IMR-90 (cell line): ENCODE measurements around the gene ABHD16A. TPM values are rescaled to one million over a fixed set of nuclear protein-coding genes. Genes with fewer than 3 reads are reported as not detected.

Experiments used
- ATAC-seq: fragments of 200-7000 bp; cut with Tn5 transposase; 2 replicates; pipeline ENCODE4 v1.9.1; 2020; ENCODE audit warnings: low read depth, mild to moderate bottlenecking, moderate library complexity
- BruUV-seq: library from RNA; stranded (reverse); fragments of 400-500 nt; replicated peaks from 2 replicates; lab custom pipeline; 2021; lab: Mats Ljungman, UMichigan
- CTCF ChIA-PET: fragments of 300-600 bp; formaldehyde crosslinking; extraction: SDS; loops from one replicate; lab custom pipeline; 2021; ENCODE audit warnings: antibody characterized with exemption; lab: Yijun Ruan, JAX
- POLR2A ChIA-PET: fragments of 300-600 bp; sonication (Branson Sonifier 250); formaldehyde crosslinking; loops from one replicate; lab custom pipeline; 2022; ENCODE audit warnings: antibody characterized with exemption; ENCODE audit not compliant: unreplicated experiment; lab: Charles Lee
- DNase-seq: peaks from one replicate; pipeline ENCODE4 v3.0.0; 2013
- H2AFZ ChIP-seq: replicated peaks from 2 replicates; pipeline ENCODE3; 2013; ENCODE audit warnings: low read length, mild to moderate bottlenecking; ENCODE audit not compliant: poor library complexity
- H2AK5ac ChIP-seq: 2 replicates; pipeline ENCODE4 v1.6.1; 2013; ENCODE audit warnings: low read depth, low read length, inconsistent platforms
- H2AK9ac ChIP-seq: replicated peaks from 2 replicates; pipeline ENCODE3; 2013; ENCODE audit warnings: mild to moderate bottlenecking, low read depth, low read length, moderate library complexity; ENCODE audit not compliant: poor library complexity
- H2BK120ac ChIP-seq: 2 replicates; pipeline ENCODE4 v1.6.1; 2013; ENCODE audit warnings: low read depth, low read length, inconsistent platforms
- H2BK15ac ChIP-seq: 3 replicates; pipeline ENCODE4 v1.6.1; 2013; ENCODE audit warnings: low read depth, low read length, inconsistent platforms
- H2BK20ac ChIP-seq: 2 replicates; pipeline ENCODE4 v1.6.1; 2013; ENCODE audit warnings: low read depth, mild to moderate bottlenecking, inconsistent platforms, low read length, moderate library complexity
- H2BK5ac ChIP-seq: 2 replicates; pipeline ENCODE4 v1.6.1; 2013; ENCODE audit warnings: mild to moderate bottlenecking, low read depth, low read length, inconsistent platforms; ENCODE audit not compliant: poor library complexity, severe bottlenecking
- H3K14ac ChIP-seq: replicated peaks from 2 replicates; pipeline ENCODE4 v1.6.1; 2013; ENCODE audit warnings: low read depth, low read length, inconsistent platforms
- H3K18ac ChIP-seq: 2 replicates; pipeline ENCODE4 v1.6.1; 2013; ENCODE audit warnings: low read depth, low read length, control low read depth
- H3K23ac ChIP-seq: 2 replicates; pipeline ENCODE4 v1.6.1; 2013; ENCODE audit warnings: low read depth, low read length, inconsistent platforms
- H3K27ac ChIP-seq: 2 replicates; pipeline ENCODE4 v1.5.1; 2013; ENCODE audit warnings: mild to moderate bottlenecking, control low read depth, low read length; ENCODE audit not compliant: insufficient read depth
- H3K27me3 ChIP-seq: 2 replicates; pipeline ENCODE4 v1.6.1; 2013; ENCODE audit warnings: low read length; ENCODE audit not compliant: control insufficient read depth, insufficient read depth
- H3K36me3 ChIP-seq: 2 replicates; pipeline ENCODE4 v1.6.1; 2013; ENCODE audit warnings: low read length, mixed read lengths; ENCODE audit not compliant: control insufficient read depth, insufficient read depth
- H3K4ac ChIP-seq: 2 replicates; pipeline ENCODE4 v1.6.1; 2013; ENCODE audit warnings: low read depth, low read length, inconsistent platforms
- H3K4me1 ChIP-seq: 2 replicates; pipeline ENCODE4 v1.6.1; 2013; ENCODE audit warnings: low read length, mixed read lengths; ENCODE audit not compliant: control insufficient read depth, insufficient read depth
- H3K4me2 ChIP-seq: 2 replicates; pipeline ENCODE4 v1.6.1; 2013; ENCODE audit warnings: low read depth, mild to moderate bottlenecking, control low read depth, low read length, moderate library complexity
- H3K4me3 ChIP-seq: 2 replicates; pipeline ENCODE4 v1.5.1; 2013; ENCODE audit warnings: low read depth, mild to moderate bottlenecking, control low read depth, low read length, moderate library complexity; ENCODE audit not compliant: insufficient read depth
- H3K56ac ChIP-seq: 2 replicates; pipeline ENCODE4 v1.6.1; 2013; ENCODE audit warnings: low read length, inconsistent platforms; ENCODE audit not compliant: insufficient read depth; ENCODE audit errors: extremely low read depth
- H3K79me1 ChIP-seq, 2 experiments: 2 replicates each; pipeline ENCODE4 v1.6.1; 2013; ENCODE audit warnings: low read length in 2 of 2, inconsistent platforms in 1 of 2, low read depth in 1 of 2
- H3K9ac ChIP-seq: 2 replicates; pipeline ENCODE4 v1.6.1; 2013; ENCODE audit warnings: low read depth, low read length, control low read depth
- H3K9me1 ChIP-seq: 2 replicates; pipeline ENCODE4 v1.6.1; 2013; ENCODE audit warnings: low read length, inconsistent platforms; ENCODE audit not compliant: insufficient read depth
- H3K9me3 ChIP-seq: 2 replicates; pipeline ENCODE4 v1.6.1; 2013; ENCODE audit warnings: low read length; ENCODE audit not compliant: control insufficient read depth, insufficient read depth
- H4K20me1 ChIP-seq: 2 replicates; pipeline ENCODE4 v1.6.1; 2013; ENCODE audit warnings: low read length, inconsistent platforms; ENCODE audit not compliant: insufficient read depth
- H4K5ac ChIP-seq: 2 replicates; pipeline ENCODE4 v1.6.1; 2013; ENCODE audit warnings: mild to moderate bottlenecking, low read depth, low read length, control low read depth
- H4K8ac ChIP-seq, 2 experiments: 2 replicates each; pipeline ENCODE4 v1.6.1; 2013; ENCODE audit warnings: low read depth in 2 of 2, low read length in 2 of 2, control low read depth in 1 of 2, inconsistent platforms in 1 of 2
- H4K91ac ChIP-seq: 2 replicates; pipeline ENCODE4 v1.6.1; 2013; ENCODE audit warnings: low read depth, low read length, inconsistent platforms; ENCODE audit not compliant: insufficient read depth
- BHLHE40 ChIP-seq: fragments of 150-350 bp; IDR thresholded peaks from 2 replicates; pipeline ENCODE4 v1.6.1; 2016; ENCODE audit warnings: mild to moderate bottlenecking, low read depth, low read length
- CEBPB ChIP-seq: IDR thresholded peaks from 2 replicates; pipeline ENCODE4 v1.6.1; 2012; ENCODE audit warnings: low read depth, low read length, improper control_type of control experiment
- CHD1 ChIP-seq: IDR thresholded peaks from 2 replicates; pipeline ENCODE4 v1.6.1; 2012; ENCODE audit warnings: low read depth, low read length, improper control_type of control experiment
- MAFK ChIP-seq: IDR thresholded peaks from 2 replicates; pipeline ENCODE4 v1.6.1; 2012; ENCODE audit warnings: low read depth, low read length, improper control_type of control experiment
- MXI1 ChIP-seq: IDR thresholded peaks from 2 replicates; pipeline ENCODE4 v1.6.1; 2012; ENCODE audit warnings: low read depth, mild to moderate bottlenecking, low read length, moderate library complexity, borderline replicate concordance
- NFE2L2 ChIP-seq: fragments of 150-350 bp; IDR thresholded peaks from 2 replicates; pipeline ENCODE4 v1.6.1; 2016; ENCODE audit warnings: low read depth, mild to moderate bottlenecking, low read length
- POLR2A ChIP-seq: IDR thresholded peaks from 2 replicates; pipeline ENCODE4 v1.6.1; 2012; ENCODE audit warnings: mild to moderate bottlenecking, low read depth, low read length
- RAD21 ChIP-seq: IDR thresholded peaks from 2 replicates; pipeline ENCODE4 v1.6.1; 2012; ENCODE audit warnings: low read length, improper control_type of control experiment
- RCOR1 ChIP-seq: IDR thresholded peaks from 2 replicates; pipeline ENCODE4 v1.6.1; 2012; ENCODE audit warnings: mild to moderate bottlenecking, low read length, improper control_type of control experiment; ENCODE audit not compliant: insufficient replicate concordance
- RFX5 ChIP-seq: IDR thresholded peaks from 2 replicates; pipeline ENCODE4 v1.8.0; 2012; ENCODE audit warnings: low read depth, mild to moderate bottlenecking, low read length, moderate library complexity
- SMC3 ChIP-seq: fragments of 150-350 bp; IDR thresholded peaks from 2 replicates; pipeline ENCODE4 v1.6.1; 2016; ENCODE audit warnings: low read depth, mild to moderate bottlenecking, antibody characterized with exemption, low read length, moderate library complexity
- USF2 ChIP-seq: fragments of 150-350 bp; IDR thresholded peaks from 2 replicates; pipeline ENCODE4 v1.6.1; 2017; ENCODE audit warnings: mild to moderate bottlenecking, antibody characterized with exemption, low read length, low read depth
- WGBS, 2 experiments: methylation state at CpG; one replicate each; pipeline versions ENCODE4 v1.1.5 to v1.1.7; 2013; ENCODE audit warnings: missing lambda C conversion rate in 2 of 2; ENCODE audit not compliant: insufficient read length in 1 of 2; ENCODE audit errors: extremely low coverage in 2 of 2; 5-methylcytosine and 5-hydroxymethylcytosine counted together
- dilution Hi-C: fragments of 300-500 bp; cut with HindIII; formaldehyde crosslinking; loops from one replicate; pipeline ENCODE4 v1.14.3; 2018; ENCODE audit warnings: low sequenced_read_pairs; ENCODE audit not compliant: unreplicated experiment
- in situ Hi-C: fragments of 300-500 bp; cut with MboI; formaldehyde crosslinking; loops from 3 replicates; pipeline ENCODE4 v1.14.3; 2019; ENCODE audit warnings: low sequenced_read_pairs, inconsistent platforms, mixed read lengths
- intact Hi-C: fragments of 100-400 bp; cut with micrococcal nuclease; formaldehyde crosslinking; loops from 2 replicates; pipeline ENCODE4 v1.10.0; 2022
- polyA plus RNA-seq, 3 experiments: library from polyadenylated mRNA; depleted of rRNA; stranded (reverse); fragments of >200 nt; gene quantifications; 2 replicates each; pipeline ENCODE4 v1.2.3, GENCODE V29; 2012; ENCODE audit warnings: low replicate concordance in 1 of 3
- total RNA-seq: library from RNA; depleted of rRNA; stranded (reverse); fragments of >200 nt; gene quantifications from 2 replicates; pipeline ENCODE4 v1.2.3, GENCODE V29; 2012
- TF ChIP-seq, protein P1 (sequence below): conservative IDR thresholded peaks from 2 replicates; pipeline ENCODE4 v1.5.1; 2012; ENCODE audit warnings: mild to moderate bottlenecking, low read depth, low read length, improper control_type of control experiment
- TF ChIP-seq, protein P2 (sequence below): fragments of 150-350 bp; IDR thresholded peaks from 2 replicates; pipeline ENCODE4 v1.6.1; 2016; ENCODE audit warnings: low read depth, mild to moderate bottlenecking, low read length, moderate library complexity, borderline replicate concordance

ABHD16A gene
- total and polyA plus RNA-seq, 2 of the 4 experiments (the other 2 are of a cell fraction), result 31.5 to 35.1 TPM

- peak within 1 kb of the TSS; percentile 30 for H3K18ac ChIP-seq
- H3K4me1 ChIP-seq, result peaks cover 14% of the 10 kb centered on the region
- H3K27ac ChIP-seq, result peak within 1 kb of the TSS; percentile 87
- no peaks in the 10 kb centered on the region for H3K27me3 ChIP-seq
- in situ Hi-C loops (no loop called here), dilution Hi-C loops (no loop called here), intact Hi-C loops (loop anchor here (2.0 to 5.0 kb wide), 2 partner anchors 118 to 167 kb away; partner anchors contain the start of genes ATP6V1G2 and NFKBIL1)
- H4K5ac ChIP-seq, result peak within 1 kb of the TSS; percentile 48
- H3K4me2 ChIP-seq, result peak within 1 kb of the TSS; percentile 87
- peak within 1 kb of the TSS; percentile 86 for H3K56ac ChIP-seq
- H2BK15ac ChIP-seq, result peak within 1 kb of the TSS; percentile 63; the same call in 2 of the 3 replicates
- CTCF ChIA-PET, result interaction anchor here (1.3 kb wide), 1 partner anchor 13 kb away, joined by 5 read pairs; the partner anchor contains the start of gene BAG6
- peak within 1 kb of the TSS; percentile 93 for H3K23ac ChIP-seq
- peak within 1 kb of the TSS; percentile 90 for H2AFZ ChIP-seq
- H4K8ac ChIP-seq, result peak within 1 kb of the TSS; percentile 61 to 98
- 0 out of 2 replicates have a peak, but pooled peaks cover 3% of the 10 kb centered on the region for H3K9me1 ChIP-seq
- peak within 1 kb of the TSS; percentile 90 for H4K91ac ChIP-seq
- H2BK5ac ChIP-seq, result peak within 1 kb of the TSS; percentile 82
- peak within 1 kb of the TSS; percentile 99 for H2AK9ac ChIP-seq
- 0% methylated on average over 5 of the region's 39 CpGs; no CpG with 5 or more reads in 1 of the 2 experiments for WGBS, 2 experiments
- H3K4ac ChIP-seq, result peak within 1 kb of the TSS; percentile 80
- DNase-seq (peak; percentile 94), ATAC-seq (peak; percentile 32)
- POLR2A ChIA-PET, result no interaction called here
- H2BK20ac ChIP-seq, result peak within 1 kb of the TSS; percentile 65
- H3K14ac ChIP-seq, result peak within 1 kb of the TSS; percentile 93
- no TSS peak for BruUV-seq
- peak within 1 kb of the TSS; percentile 75 for H2BK120ac ChIP-seq
- H4K20me1 ChIP-seq, result no peaks in the 10 kb centered on the region; the same call in none of the 2 replicates
- H3K79me1 ChIP-seq, result peaks cover 16 to 84% of the 10 kb centered on the region in 2 experiments
- peak within 1 kb of the TSS; percentile 96 for H2AK5ac ChIP-seq
- H3K9me3 ChIP-seq, result no peaks in the 10 kb centered on the region
- peaks cover 33% of the 10 kb centered on the region for H3K36me3 ChIP-seq
- peak within 1 kb of the TSS; percentile 78 for H3K9ac ChIP-seq
- peak within 1 kb of the TSS; percentile 74 for H3K4me3 ChIP-seq
- peak; percentile 57 for TF ChIP-seq CEBPB
- no peak for TF ChIP-seq MAFK
- TF ChIP-seq RFX5, result no peak
- no peak for TF ChIP-seq SMC3
- no peak for TF ChIP-seq POLR2A
- TF ChIP-seq, protein P1, sequence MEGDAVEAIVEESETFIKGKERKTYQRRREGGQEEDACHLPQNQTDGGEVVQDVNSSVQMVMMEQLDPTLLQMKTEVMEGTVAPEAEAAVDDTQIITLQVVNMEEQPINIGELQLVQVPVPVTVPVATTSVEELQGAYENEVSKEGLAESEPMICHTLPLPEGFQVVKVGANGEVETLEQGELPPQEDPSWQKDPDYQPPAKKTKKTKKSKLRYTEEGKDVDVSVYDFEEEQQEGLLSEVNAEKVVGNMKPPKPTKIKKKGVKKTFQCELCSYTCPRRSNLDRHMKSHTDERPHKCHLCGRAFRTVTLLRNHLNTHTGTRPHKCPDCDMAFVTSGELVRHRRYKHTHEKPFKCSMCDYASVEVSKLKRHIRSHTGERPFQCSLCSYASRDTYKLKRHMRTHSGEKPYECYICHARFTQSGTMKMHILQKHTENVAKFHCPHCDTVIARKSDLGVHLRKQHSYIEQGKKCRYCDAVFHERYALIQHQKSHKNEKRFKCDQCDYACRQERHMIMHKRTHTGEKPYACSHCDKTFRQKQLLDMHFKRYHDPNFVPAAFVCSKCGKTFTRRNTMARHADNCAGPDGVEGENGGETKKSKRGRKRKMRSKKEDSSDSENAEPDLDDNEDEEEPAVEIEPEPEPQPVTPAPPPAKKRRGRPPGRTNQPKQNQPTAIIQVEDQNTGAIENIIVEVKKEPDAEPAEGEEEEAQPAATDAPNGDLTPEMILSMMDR, result no peak
- TF ChIP-seq BHLHE40, result peak; percentile 48; the same call in 1 of the 2 replicates
- TF ChIP-seq NFE2L2, result no peak
- TF ChIP-seq, protein P2, sequence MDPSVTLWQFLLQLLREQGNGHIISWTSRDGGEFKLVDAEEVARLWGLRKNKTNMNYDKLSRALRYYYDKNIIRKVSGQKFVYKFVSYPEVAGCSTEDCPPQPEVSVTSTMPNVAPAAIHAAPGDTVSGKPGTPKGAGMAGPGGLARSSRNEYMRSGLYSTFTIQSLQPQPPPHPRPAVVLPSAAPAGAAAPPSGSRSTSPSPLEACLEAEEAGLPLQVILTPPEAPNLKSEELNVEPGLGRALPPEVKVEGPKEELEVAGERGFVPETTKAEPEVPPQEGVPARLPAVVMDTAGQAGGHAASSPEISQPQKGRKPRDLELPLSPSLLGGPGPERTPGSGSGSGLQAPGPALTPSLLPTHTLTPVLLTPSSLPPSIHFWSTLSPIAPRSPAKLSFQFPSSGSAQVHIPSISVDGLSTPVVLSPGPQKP, result no peak
- TF ChIP-seq RCOR1, result no peak
- TF ChIP-seq MXI1, result peak; percentile 74; the same call in 1 of the 2 replicates
- no peak for TF ChIP-seq CHD1
- TF ChIP-seq RAD21, result no peak
- no peak for TF ChIP-seq USF2
These were observed 38.2 kb downstream of the ABHD16A start, which contains the start of gene GPANK1 for GRCh38 chr6:31664790-31665500. TSS of gene GPANK1 (minus strand) at chr6:31664997. CDS start at chr6:31664478, 519 bp downstream.
